Prostate gland (tissue), 2 donors: ENCODE results near the gene USP40. TPM values are rescaled to one million over a fixed set of nuclear protein-coding genes. Genes with fewer than 3 reads are reported as not detected.

Experiments used
- DNase-seq: peaks from one replicate; pipeline ENCODE4 v3.0.0-alpha.2; 2019; ENCODE audit warnings: low spot score
- H3K27ac ChIP-seq, 2 donors: fragments of 200-600 bp; sonication (generic); 2 replicates each; pipeline ENCODE4 v1.5.1; 2017 to 2019
- H3K27me3 ChIP-seq: fragments of 200-600 bp; sonication (generic); replicated peaks from 2 replicates; pipeline ENCODE4 v1.5.1; 2019; ENCODE audit not compliant: insufficient read depth
- H3K36me3 ChIP-seq, 2 donors: fragments of 200-600 bp; sonication (generic); 1 replicate in 1 of 2; 2 replicates in 1 of 2; pipeline versions ENCODE4 v1.5.1 to v1.8.1; 2017 to 2019
- H3K4me1 ChIP-seq: fragments of 200-600 bp; sonication (generic); replicated peaks from 2 replicates; pipeline ENCODE4 v1.5.1; 2019
- H3K4me3 ChIP-seq, 2 donors: fragments of 200-600 bp; sonication (generic); 2 replicates each; pipeline ENCODE4 v1.5.1; 2017 to 2019
- H3K9me3 ChIP-seq: fragments of 200-600 bp; sonication (generic); 2 replicates; pipeline ENCODE4 v1.5.1; 2017
- CTCF ChIP-seq, 4 experiments: fragments of 200-600 bp in 2 of 4; fragments of 450-650 bp in 2 of 4; sonication (generic) in 2 of 4; IDR thresholded peaks; 1 replicate in 3 of 4; 2 replicates in 1 of 4; pipeline ENCODE4 v1.5.1; 2016 to 2019; ENCODE audit warnings: antibody characterized with exemption in 4 of 4, mild to moderate bottlenecking in 2 of 4, moderate library complexity in 2 of 4
- POLR2A ChIP-seq: fragments of 450-650 bp; IDR thresholded peaks from one replicate; pipeline ENCODE4 v1.6.1; 2016; ENCODE audit warnings: antibody characterized with exemption, mild to moderate bottlenecking
- POLR2AphosphoS5 ChIP-seq: sonication (generic); formaldehyde crosslinking; IDR thresholded peaks from one replicate; pipeline ENCODE4 v1.6.1; 2017; ENCODE audit warnings: antibody characterized with exemption
- WGBS: methylation state at CpG from one replicate; pipeline ENCODE4 v1.1.5; 2018; 5-methylcytosine and 5-hydroxymethylcytosine counted together
- intact Hi-C: fragments of 100-400 bp; cut with DNase I; formaldehyde crosslinking; loops from one replicate; pipeline ENCODE4 v1.14.2; 2022
- total RNA-seq, 2 donors: library from RNA; depleted of rRNA; stranded (reverse); fragments of >200 nt; gene quantifications; one replicate each; pipeline ENCODE4 v1.1.0, GENCODE V29; 2016

USP40 gene
- total RNA-seq, 2 donors from 2014 or later = 45.1 to 50.2 TPM

- Histone ChIP-seq H3K36me3 (peaks cover 0 to 13% of the 10 kb centered on the region in 2 donors), H3K27me3 (no peaks in the 10 kb centered on the region), H3K4me3 (no peak overlapping the region), H3K4me1 (no peaks in the 10 kb centered on the region), H3K9me3 (no peaks in the 10 kb centered on the region), H3K27ac (no peak overlapping the region)
- DNase-seq = no peak
- intact Hi-C loops = loop anchor here (5.0 kb wide), 1 partner anchor 188 kb away; the partner anchor contains the start of gene ATG16L1
- TF ChIP-seq POLR2A (no peak), CTCF (IDR thresholded peaks at IDR 0.05) (no peak), POLR2AphosphoS5 (no peak)
- 87% methylated on average over 9 of the region's 9 CpGs for WGBS
Measured at GRCh38 chr2:233440714-233441113, 125.9 kb downstream of the USP40 start.

GRCh38 chr2:233440314-233440713, 126.3 kb downstream of the USP40 start:
- Histone ChIP-seq H3K27me3 (no peaks in the 10 kb centered on the region), H3K4me3 (no peak overlapping the region), H3K27ac (no peak overlapping the region), H3K4me1 (no peaks in the 10 kb centered on the region), H3K36me3 (peaks cover 0 to 13% of the 10 kb centered on the region in 2 donors), H3K9me3 (no peaks in the 10 kb centered on the region)
- 90% methylated on average over 17 of the region's 17 CpGs for WGBS
- TF ChIP-seq POLR2AphosphoS5 (no peak), CTCF (IDR thresholded peaks at IDR 0.05) (no peak), POLR2A (no peak)
- no peak for DNase-seq
- intact Hi-C loops = loop anchor here (5.0 kb wide), 1 partner anchor 188 kb away; the partner anchor contains the start of gene ATG16L1

GRCh38 chr2:233439191-233439590, 127.4 kb downstream of the USP40 start:
- TF ChIP-seq POLR2A (no peak), POLR2AphosphoS5 (no peak), CTCF (IDR thresholded peaks at IDR 0.05) (no peak)
- Histone ChIP-seq H3K4me3 (no peak overlapping the region), H3K27ac (no peak overlapping the region), H3K36me3 (peaks cover 0 to 13% of the 10 kb centered on the region in 2 donors), H3K27me3 (no peaks in the 10 kb centered on the region), H3K4me1 (no peaks in the 10 kb centered on the region), H3K9me3 (no peaks in the 10 kb centered on the region)
- intact Hi-C loops = no loop called here
- WGBS = 69% methylated on average over 9 of the region's 9 CpGs
- DNase-seq = no peak

GRCh38 chr2:233438573-233439147, 127.9 kb downstream of the USP40 start:
- intact Hi-C loops = no loop called here
- H3K4me1 ChIP-seq = no peaks in the 10 kb centered on the region
- 79% methylated on average over 15 of the region's 15 CpGs for WGBS
- H3K27me3 ChIP-seq = no peaks in the 10 kb centered on the region
- DNase-seq = no peak
- peaks cover 0 to 13% of the 10 kb centered on the region in 2 donors for H3K36me3 ChIP-seq
- H3K9me3 ChIP-seq = no peaks in the 10 kb centered on the region
- H3K27ac ChIP-seq = no peak overlapping the region
- TF ChIP-seq POLR2A (no peak), CTCF (IDR thresholded peaks at IDR 0.05) (no peak), POLR2AphosphoS5 (no peak)
- H3K4me3 ChIP-seq = no peak overlapping the region

GRCh38 chr2:233437439-233437955, 129.1 kb downstream of the USP40 start:
- Histone ChIP-seq H3K27me3 (no peaks in the 10 kb centered on the region), H3K9me3 (no peaks in the 10 kb centered on the region), H3K4me3 (no peak overlapping the region), H3K27ac (no peak overlapping the region), H3K36me3 (peaks cover 0 to 13% of the 10 kb centered on the region in 2 donors), H3K4me1 (no peaks in the 10 kb centered on the region)
- WGBS = 93% methylated on average over 14 of the region's 14 CpGs
- intact Hi-C loops = no loop called here
- DNase-seq = no peak
- TF ChIP-seq POLR2A = no peak
- TF ChIP-seq CTCF (IDR thresholded peaks at IDR 0.05) = no peak
- no peak for TF ChIP-seq POLR2AphosphoS5
